Smooth muscle cell (in vitro differentiated cells): ENCODE results near the gene YWHAG. TPM values are rescaled to one million over a fixed set of nuclear protein-coding genes. Genes with fewer than 3 reads are reported as not detected.

Source experiments
- DNase-seq: peaks from one replicate; lab custom pipeline; 2025; ENCODE audit not compliant: unreplicated experiment; lab: John Stamatoyannopoulos, UW
- H2AFZ ChIP-seq: fragments of 200-600 bp; sonication (generic); 2 replicates; pipeline ENCODE4 v1.6.0; 2016; ENCODE audit warnings: antibody characterized with exemption, low read depth, mild to moderate bottlenecking
- H3F3A ChIP-seq: fragments of 200-600 bp; sonication (generic); 2 replicates; pipeline ENCODE4 v1.6.0; 2017; ENCODE audit warnings: antibody characterized with exemption, low read depth
- H3K27ac ChIP-seq: fragments of 200-600 bp; sonication (generic); 2 replicates; pipeline ENCODE4 v1.5.1; 2016; ENCODE audit warnings: low read depth, mild to moderate bottlenecking
- H3K27me3 ChIP-seq: fragments of 200-600 bp; sonication (generic); 2 replicates; pipeline ENCODE4 v1.6.1; 2016; ENCODE audit warnings: low read depth, mild to moderate bottlenecking
- H3K36me3 ChIP-seq: fragments of 200-600 bp; sonication (generic); 2 replicates; pipeline ENCODE4 v1.5.1; 2016; ENCODE audit warnings: low read depth
- H3K4me1 ChIP-seq: fragments of 200-600 bp; sonication (generic); 2 replicates; pipeline ENCODE4 v1.5.1; 2016; ENCODE audit warnings: low read depth
- H3K4me2 ChIP-seq: fragments of 200-600 bp; sonication (generic); 2 replicates; pipeline ENCODE4 v1.6.0; 2016; ENCODE audit warnings: mild to moderate bottlenecking
- H3K4me3 ChIP-seq: fragments of 200-600 bp; sonication (generic); 2 replicates; pipeline ENCODE4 v1.5.1; 2016; ENCODE audit warnings: mild to moderate bottlenecking
- H3K79me2 ChIP-seq: fragments of 200-600 bp; sonication (generic); 2 replicates; pipeline ENCODE4 v1.6.0; 2016; ENCODE audit warnings: low read depth, mild to moderate bottlenecking
- H3K9ac ChIP-seq: fragments of 200-600 bp; sonication (generic); 2 replicates; pipeline ENCODE4 v1.6.0; 2016; ENCODE audit warnings: low read depth
- H3K9me3 ChIP-seq: fragments of 200-600 bp; sonication (generic); replicated peaks from 2 replicates; pipeline ENCODE4 v1.5.1; 2016; ENCODE audit warnings: low read depth
- H4K20me1 ChIP-seq: fragments of 200-600 bp; sonication (generic); 2 replicates; pipeline ENCODE4 v1.6.0; 2016; ENCODE audit warnings: low read depth
- WGBS: methylation state at CpG from one replicate; pipeline ENCODE4 v1.1.7; 2016; ENCODE audit warnings: low lambda C conversion rate; 5-methylcytosine and 5-hydroxymethylcytosine counted together
- polyA plus RNA-seq: library from polyadenylated mRNA; unstranded; fragments of >200 nt; fragmentation: Nextera tagmentation; extraction: Ambion mirVana; gene quantifications from 2 replicates; pipeline ENCODE4 v1.2.1, GENCODE V29; 2016
- total RNA-seq: library from RNA; depleted of rRNA; stranded (reverse); fragments of >200 nt; gene quantifications from 2 replicates; pipeline ENCODE4 v1.2.3, GENCODE V29; 2014
- TF ChIP-seq, protein P1 (sequence below): fragments of 200-600 bp; sonication (generic); IDR thresholded peaks from 2 replicates; pipeline ENCODE4 v1.5.1; 2017; ENCODE audit warnings: borderline replicate concordance, mild to moderate bottlenecking, antibody characterized with exemption; ENCODE audit not compliant: insufficient read depth, poor library complexity, severe bottlenecking

YWHAG gene
- total and polyA plus RNA-seq, 2 experiments from 2014 or later, result 17.6 to 132 TPM

DNA sequence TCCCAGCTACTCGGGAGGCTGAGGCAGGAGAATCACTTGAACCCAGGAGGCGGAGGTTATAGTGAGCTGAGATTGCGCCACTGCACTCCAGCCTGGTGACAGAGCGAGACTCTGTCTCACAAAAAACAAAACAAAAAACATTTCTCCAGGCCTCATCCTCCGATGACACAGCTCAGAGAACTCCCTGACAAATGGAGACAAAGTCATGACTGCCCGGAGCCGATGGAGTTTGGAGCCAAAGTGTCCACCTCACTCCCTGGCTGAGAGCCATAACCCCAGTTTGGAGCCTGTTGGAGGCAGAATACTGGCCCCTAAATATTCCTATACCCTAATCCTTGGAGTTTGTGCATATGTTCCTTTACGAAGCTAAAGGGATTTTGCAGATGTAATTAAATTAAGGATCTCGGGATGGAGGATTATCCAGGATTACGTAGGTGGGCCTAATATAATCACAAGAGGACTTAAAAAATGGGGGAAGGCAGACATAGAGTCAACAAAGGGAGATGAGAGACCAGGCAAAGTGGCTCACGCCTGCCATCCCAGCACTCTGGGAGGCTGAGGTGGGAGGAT lies 28.0 kb upstream of the YWHAG start:
- Histone ChIP-seq H4K20me1 (no peaks in the 10 kb centered on the region), H3K9me3 (no peaks in the 10 kb centered on the region), H3K79me2 (no peaks in the 10 kb centered on the region), H3K36me3 (no peaks in the 10 kb centered on the region), H3K4me3 (no peak overlapping the region), H3K27ac (peak overlapping the region; percentile 45), H2AFZ (peak overlapping the region; percentile 25), H3K27me3 (no peaks in the 10 kb centered on the region), H3K9ac (no peak overlapping the region), H3F3A (no peaks in the 10 kb centered on the region), H3K4me1 (peaks cover 4% of the 10 kb centered on the region), H3K4me2 (no peak overlapping the region)
- TF ChIP-seq, protein P1, sequence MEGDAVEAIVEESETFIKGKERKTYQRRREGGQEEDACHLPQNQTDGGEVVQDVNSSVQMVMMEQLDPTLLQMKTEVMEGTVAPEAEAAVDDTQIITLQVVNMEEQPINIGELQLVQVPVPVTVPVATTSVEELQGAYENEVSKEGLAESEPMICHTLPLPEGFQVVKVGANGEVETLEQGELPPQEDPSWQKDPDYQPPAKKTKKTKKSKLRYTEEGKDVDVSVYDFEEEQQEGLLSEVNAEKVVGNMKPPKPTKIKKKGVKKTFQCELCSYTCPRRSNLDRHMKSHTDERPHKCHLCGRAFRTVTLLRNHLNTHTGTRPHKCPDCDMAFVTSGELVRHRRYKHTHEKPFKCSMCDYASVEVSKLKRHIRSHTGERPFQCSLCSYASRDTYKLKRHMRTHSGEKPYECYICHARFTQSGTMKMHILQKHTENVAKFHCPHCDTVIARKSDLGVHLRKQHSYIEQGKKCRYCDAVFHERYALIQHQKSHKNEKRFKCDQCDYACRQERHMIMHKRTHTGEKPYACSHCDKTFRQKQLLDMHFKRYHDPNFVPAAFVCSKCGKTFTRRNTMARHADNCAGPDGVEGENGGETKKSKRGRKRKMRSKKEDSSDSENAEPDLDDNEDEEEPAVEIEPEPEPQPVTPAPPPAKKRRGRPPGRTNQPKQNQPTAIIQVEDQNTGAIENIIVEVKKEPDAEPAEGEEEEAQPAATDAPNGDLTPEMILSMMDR, result no peak
- 61% methylated on average over 11 of the region's 11 CpGs for WGBS
- no peak for DNase-seq

DNA sequence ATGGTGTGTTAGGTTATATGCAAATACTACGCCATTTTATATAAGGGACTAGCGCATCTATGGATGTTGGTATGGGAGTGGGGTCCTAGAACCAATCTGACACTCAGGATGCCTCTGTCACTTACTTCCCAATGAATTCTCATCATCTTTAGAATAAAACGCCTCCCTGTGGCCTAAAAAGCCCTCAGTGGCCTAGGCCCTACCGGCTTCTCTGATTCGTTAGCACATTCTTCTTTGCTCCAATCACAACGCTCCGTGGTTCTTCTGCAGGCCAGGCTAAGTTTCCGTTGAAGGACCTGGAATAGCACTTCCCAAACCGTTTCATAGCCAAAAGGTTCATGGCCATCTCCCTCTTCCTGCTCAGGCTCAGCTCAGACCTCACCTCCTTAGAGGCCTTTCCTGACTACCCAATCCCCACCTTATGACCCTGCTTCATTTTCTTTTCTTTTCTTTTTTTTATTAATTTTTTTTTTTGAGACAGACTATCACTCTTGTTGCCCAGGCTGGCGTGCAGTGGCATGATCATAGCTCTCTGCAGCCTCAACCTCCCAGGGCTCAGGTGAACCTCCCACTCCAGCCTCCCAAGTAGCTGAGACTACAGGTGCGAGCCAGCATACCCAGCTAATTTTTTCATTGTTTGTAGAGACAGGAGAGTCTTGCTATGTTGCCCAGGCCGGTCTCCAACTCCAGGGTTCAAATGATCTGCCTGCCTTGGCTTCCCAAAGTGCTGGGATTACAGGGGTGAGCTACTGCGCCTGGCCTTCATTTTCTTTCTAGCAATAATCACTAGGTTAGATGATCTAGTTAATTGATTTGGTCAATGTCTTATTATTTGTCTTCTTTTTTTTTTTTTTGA lies 24.5 kb upstream of the YWHAG start:
- no peaks in the 10 kb centered on the region for H3K36me3 ChIP-seq
- H3K79me2 ChIP-seq, result no peaks in the 10 kb centered on the region
- H3K4me2 ChIP-seq, result no peak overlapping the region
- WGBS, result 76% methylated on average over 13 of the region's 13 CpGs
- H3K9ac ChIP-seq, result no peak overlapping the region
- H3K4me3 ChIP-seq, result no peak overlapping the region
- no peaks in the 10 kb centered on the region for H3K4me1 ChIP-seq
- no peak overlapping the region for H2AFZ ChIP-seq
- H3K27me3 ChIP-seq, result no peaks in the 10 kb centered on the region
- DNase-seq, result no peak
- H3F3A ChIP-seq, result peaks cover 18% of the 10 kb centered on the region
- H3K9me3 ChIP-seq, result no peaks in the 10 kb centered on the region
- H4K20me1 ChIP-seq, result no peaks in the 10 kb centered on the region
- TF ChIP-seq, protein P1, result no peak
- no peak overlapping the region for H3K27ac ChIP-seq

DNA sequence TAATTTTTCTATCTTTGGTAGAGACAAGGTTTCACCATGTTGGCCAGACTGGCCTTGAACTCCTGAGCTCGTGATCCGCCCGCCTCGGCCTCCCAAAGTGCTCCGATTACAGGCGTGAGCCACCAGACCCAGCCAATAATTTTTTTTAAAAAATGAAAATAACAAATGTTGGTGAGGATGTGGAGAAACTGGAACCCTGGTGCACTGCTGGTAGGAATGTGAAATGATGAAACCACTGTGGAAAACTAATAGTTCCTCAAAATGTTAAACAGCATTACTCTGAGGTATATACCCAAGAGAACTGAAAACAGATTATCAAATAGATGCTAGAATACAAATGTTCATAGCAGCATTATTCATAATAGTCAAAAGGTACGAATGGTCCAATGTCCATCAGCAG lies 23.0 kb upstream of the YWHAG start:
- Histone ChIP-seq H3K9me3 (no peaks in the 10 kb centered on the region), H3K27ac (no peak overlapping the region), H2AFZ (no peak overlapping the region), H3K4me3 (no peak overlapping the region), H3K36me3 (no peaks in the 10 kb centered on the region), H3K9ac (no peak overlapping the region), H3K79me2 (no peaks in the 10 kb centered on the region), H3K27me3 (no peaks in the 10 kb centered on the region), H3K4me2 (no peak overlapping the region), H3K4me1 (no peaks in the 10 kb centered on the region), H3F3A (peaks cover 18% of the 10 kb centered on the region), H4K20me1 (no peaks in the 10 kb centered on the region)
- WGBS, result 99% methylated on average over 7 of the region's 7 CpGs
- no peak for DNase-seq
- TF ChIP-seq, protein P1, result peak; percentile 29
